ENCODE data around the gene KIAA1210.

KIAA1210 gene

DNA sequence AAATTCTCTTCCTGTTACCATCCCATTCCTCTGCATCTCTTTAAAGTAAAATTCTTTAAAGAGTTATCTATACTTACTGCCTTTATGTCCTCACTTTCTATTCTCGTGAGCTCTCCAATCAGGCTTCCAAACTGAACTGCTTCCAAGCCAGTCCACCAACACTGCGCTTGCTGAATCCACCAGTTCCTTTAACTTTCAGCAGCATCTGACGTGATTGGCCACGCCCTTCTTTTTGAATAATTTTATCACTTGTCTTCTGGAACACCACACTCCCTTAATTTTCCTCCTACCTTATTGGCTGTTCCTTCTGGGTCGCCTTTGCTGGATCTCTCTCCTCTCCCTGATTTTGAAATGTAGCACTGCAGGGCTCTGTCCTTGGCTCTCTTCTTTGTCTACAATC lies at the start of gene KIAA1210:
KIAA1210 (minus strand) TSS at position 163 of the 400 bp plus-strand sequence. CDS start 4,170 bp downstream, outside the sequence.
- DNase-seq (ENCODE audit: low spot score) = no peak

DNA sequence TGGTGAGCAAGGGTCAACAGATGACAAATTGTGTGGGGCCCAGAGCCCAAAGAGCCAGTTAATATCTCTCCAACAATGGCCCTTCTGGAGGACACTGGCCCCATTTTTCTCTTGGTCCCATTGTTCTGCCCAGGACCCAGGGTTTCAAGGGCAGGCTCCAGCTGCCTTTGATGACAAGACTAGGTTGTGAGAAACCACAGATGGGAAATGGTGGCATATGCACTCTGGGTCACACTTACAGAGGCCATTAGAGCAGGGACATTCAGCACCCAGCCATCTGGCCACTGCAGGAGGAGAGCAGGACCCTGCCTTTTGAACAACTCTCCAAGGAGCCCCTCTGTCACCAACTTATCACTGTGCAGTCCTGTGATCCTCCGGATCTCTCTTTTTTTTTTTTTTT lies 49.7 kb upstream of the KIAA1210 start:
- DNase-seq (ENCODE audit: low spot score) = no peak

DNA sequence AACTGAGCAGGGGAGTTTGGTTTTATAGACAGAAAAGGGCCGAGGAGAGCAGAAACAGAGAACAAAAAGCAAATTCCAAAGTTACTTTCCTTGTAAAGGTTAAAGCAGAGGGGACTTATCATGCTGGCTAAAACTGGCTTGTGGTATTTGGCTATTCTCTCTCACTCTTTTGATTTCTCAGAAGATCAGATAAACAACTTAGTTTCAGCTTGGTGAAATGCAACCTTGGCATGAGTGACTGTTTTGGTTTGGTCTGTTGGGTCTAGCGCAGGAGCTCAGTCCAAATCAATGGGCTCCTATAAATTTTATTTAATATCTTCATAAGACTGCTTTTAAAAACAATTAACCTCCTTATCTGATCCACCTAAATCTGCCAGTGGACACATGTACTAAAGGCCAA lies 47.3 kb upstream of the KIAA1210 start:
- DNase-seq (ENCODE audit: low spot score) = no peak

DNA sequence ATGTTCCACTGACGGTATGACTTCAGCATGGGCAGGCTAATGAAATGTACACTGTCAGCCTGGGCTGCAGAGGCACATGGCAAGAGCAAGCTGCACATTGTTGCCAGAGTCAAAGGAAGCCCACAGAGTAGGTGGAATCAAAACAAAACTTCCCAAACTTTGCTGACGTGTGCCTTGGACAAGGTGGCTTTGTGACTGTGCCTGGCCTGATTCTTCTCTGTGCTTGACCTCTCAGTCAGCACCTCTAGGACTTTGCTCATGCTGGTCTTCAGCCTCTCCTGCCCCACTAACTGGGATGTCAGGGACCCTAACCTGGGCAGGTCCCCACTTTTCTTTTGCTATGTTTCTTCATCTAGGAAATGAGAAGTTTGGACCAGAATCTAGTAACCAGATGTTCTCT lies 40.5 kb upstream of the KIAA1210 start:
- DNase-seq (ENCODE audit: low spot score) = no peak

DNA sequence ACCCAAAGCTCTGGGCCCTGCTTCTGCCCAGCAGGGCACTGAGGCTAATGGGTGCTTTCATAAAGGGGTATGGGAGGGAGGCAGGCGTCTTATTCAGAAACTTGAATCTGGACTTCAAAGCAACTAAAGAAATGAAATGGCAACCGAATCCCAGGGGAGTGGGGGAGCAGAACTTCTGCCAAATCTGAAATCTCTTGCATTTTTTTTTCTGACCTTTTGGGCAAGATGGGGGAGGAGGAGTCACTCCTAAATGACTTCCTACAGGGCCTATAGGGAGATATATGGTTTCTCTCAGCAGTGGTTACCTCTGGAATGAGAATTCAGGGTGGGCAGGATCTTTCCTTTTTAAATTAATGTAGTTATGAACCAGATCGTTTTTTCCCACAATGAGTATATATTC lies 30.6 kb upstream of the KIAA1210 start:
- DNase-seq (ENCODE audit: low spot score) = no peak

DNA sequence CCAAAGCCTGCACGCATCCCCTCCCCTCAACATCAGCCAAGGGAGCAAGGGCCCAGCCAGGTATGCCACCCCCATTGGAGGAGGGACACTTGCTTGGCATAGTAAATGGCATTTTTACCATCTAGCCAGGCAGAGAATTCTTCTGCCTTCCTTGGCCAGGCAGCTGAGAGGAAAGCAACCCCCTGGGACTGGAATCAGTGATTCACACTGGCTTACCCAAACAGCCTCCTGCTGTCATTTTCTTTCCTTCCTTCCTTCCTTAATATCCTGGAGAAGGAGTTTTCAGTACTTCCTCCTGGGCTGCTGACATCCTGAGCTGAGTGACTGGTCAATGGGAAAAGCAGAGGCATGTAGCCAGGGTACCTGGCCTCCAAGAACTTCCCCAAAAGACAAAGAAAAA lies 28.6 kb upstream of the KIAA1210 start:
- no peak for DNase-seq (ENCODE audit: low spot score)

DNA sequence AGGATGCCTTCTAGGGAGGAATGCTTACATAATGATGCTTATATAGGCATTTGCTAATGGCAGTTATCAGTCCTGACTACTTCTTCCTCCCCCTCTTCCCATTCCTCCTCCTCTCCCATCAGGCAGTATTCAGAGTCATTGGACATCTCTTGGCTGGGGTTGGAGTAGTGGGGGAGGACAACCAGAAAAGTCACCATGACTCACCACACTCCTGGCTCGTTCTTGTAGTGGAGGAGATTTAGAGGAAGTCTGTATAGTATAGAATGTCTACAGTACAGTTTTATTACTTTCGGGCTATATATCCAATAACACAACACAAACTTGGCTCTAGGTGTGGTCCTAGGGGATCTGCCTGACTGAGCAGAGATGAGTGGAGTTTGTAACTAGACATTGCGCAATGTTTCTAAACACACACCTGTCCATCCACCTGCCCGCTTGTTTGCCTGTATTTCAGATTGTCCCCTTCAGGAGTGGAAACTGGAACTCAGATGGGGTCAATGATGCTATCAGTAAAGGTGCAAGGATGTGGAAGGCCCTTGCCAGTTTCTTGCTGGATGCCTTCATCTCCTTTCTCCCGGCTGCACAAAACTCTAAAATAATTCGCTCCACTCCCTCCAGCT lies 27.9 kb upstream of the KIAA1210 start:
- DNase-seq (ENCODE audit: low spot score) = no peak

DNA sequence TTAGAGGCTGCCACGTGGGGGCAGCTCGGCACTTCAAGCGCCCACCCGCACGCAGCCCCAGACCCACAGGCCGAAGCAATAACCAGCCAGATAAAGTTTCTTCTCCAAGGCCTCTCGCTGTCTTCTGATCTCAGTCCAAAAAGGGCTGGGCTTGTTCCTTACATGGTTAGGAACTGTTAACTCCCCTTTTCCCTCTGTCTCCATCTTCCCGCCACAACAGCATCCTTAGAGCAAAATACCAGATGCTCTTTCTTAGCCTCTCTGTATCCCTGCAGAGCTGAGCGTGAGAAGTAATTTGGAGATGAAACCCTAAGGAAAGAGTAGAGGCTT lies 23.4 kb upstream of the KIAA1210 start:
- no peak for DNase-seq (ENCODE audit: low spot score)

DNA sequence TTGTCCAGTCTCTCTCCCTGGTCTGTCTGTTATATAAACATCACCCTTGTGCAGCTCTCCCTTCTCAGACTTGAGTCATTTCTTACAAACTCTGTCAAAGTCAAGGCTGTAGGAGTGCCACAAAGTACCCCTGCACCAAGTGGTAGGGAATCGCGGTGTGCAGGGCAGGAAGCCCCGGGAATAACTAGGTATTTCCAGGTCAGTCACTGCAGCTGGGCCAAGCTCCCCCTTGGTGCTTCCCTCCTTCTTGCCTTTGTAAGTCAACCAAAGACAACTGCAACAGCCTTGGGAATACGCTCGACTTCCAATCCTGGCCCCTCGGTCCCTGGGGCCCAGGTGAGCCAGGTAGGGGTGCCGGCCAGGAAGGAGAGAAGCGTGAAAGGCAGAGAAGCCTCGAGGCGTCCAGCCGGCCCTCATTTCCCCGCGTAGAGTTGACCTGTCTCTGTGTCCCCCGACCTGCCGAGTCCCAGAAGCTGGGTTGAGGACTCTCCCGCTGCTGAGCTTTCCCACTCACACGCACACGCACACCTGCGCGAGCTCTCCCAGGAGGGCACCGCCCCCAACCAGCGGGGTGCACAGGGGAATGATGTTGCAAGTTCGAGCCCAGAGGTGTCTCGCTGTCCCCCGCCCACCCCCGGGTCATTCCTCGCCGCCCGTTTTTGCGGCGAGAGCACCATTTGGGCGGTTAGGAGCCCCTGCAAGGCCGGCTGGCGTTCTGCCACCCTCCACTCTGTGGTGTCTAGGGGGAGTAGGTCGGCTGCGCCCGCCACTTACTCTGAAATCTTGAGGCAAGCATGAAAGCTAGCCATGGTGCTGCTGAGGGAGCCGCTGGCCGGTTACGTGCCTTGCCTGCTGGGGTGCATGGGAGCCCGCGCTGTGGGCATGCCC lies 22.8 kb upstream of the KIAA1210 start:
- DNase-seq (ENCODE audit: low spot score) = no peak

DNA sequence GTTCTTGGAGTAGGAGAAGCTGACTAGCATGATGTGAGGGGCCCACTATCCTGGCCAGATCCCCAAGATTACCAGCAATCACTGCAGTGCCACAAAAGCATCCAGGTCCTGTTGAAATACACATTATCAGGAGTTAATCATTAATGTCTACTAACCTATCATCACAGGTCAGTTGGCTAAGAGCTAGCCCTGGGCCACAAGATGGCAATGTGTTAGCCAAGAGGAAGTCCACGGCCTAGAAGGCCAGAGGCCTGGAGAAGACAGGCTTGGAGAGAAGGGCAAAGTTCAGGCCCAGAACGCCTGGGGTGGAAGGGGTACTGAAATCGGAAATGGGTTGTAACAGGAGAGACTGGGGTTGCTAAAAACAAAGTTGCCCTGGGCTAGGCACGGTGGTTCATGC lies 19.9 kb upstream of the KIAA1210 start:
- DNase-seq (ENCODE audit: low spot score) = no peak

DNA sequence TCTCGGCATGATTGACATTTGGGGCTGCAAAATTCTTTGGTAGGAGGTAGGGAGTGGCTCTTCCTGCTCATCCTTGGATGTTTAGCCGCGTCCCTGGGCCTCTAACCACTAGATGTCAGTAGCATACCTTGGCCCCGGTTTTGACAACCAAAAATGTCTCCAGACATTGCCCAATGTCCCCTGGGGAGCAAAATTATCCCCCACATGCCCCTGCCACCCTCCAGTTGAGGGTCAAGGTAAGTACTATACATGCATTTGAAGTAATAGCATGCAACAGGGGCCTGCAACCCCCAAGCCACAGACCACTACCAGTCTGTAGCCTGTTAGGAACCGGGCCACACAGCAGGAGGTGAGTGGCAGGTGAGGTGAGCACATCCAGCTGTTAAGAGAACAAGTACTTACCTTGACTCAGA lies 17.6 kb upstream of the KIAA1210 start:
- DNase-seq (ENCODE audit: low spot score) = no peak

DNA sequence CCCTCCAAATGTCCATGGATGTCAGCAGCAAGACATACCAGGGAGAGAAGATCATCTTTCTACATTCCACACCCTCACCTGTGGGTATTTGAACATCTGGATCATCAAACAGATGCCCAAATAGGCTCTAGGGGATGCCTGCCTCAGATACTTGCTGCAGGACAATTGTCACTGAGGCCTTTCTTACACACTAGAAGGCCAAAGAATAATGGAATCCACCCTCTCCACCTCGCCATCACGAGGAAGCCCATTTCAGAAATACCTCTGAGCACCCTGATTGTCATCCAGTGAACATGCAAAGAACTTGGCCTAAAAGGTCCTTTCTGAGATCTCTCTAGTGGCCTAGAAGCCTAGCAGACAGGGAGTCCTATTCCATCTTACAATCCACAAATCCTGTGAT lies 6.9 kb upstream of the KIAA1210 start:
- no peak for DNase-seq (ENCODE audit: low spot score)

DNA sequence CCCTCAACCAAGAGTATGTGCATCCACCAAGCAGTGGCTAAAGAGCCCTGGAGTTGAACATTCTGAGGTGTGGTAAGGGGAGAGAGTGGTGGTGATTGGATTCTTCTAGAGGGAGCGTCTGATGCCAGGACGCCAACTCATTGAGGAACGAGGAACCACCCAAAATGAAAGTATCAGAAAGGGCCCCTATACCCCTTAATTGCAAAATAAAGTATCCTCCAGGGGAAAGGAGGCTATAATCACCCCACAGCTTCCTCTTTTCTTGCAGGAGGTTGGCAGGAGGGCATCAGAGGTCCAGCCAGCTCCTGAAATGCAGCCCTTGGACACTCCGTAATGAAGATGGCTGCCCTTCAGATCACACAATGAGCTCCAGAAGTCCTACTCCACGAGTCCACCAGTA lies 5.3 kb upstream of the KIAA1210 start:
- DNase-seq (ENCODE audit: low spot score) = no peak

DNA sequence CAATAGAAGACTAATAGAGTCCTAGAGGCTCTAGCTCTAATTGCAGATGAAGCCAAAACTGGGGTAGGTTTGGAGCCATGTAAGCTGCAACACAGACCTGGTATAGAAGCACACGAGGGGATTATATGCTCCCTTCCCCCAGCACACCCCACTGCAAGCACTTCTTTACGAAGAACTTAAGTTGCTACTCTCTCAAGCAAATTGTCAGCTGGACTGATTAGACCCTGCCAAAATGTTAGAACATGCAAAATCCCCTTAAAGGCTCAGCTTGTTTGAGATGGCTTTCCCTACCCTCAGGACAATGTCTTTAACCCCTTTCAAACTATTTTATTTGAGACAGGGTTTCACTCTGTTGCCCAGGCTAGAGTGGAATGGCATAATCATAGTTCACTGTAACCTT lies 4.7 kb upstream of the KIAA1210 start:
- DNase-seq (ENCODE audit: low spot score) = no peak

DNA sequence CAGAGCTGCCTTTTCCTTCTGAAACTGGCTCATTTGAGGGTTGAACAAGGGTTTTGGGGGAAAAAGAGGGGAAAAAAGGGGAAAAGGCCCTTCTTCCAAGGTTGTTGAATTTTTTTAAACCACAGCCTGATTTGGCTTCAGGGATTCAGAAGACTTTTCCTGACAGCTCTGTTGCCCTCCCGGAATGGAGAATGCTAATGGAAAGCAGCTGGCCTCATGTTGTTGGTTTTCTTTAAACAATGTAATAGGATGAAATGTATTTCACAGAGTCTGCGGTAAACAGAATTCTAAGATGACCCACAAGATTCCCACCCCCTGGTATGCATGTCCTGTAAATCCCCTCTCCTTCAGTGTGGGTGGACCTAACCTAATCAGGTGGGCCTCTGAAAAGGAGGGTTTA lies 3.3 kb upstream of the KIAA1210 start:
- no peak for DNase-seq (ENCODE audit: low spot score)

DNA sequence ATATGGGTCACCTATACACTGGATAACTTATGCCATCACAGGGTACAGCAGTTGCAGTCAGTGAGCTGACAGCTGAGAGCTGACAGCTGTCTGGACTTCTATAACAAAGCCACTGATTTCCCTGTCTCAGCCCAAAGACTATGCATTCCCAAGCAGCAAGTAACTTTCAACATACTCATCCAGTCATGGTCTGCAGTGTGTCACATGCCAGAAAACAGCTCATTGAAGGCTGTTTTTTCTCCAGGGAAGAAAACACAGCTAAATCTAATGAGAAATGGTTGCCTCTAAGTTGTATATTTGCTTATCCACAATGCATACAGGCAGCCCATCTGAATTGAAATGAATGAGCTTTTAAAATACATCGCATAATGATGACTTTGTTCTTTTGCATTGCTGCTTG lies 6.3 kb downstream of the KIAA1210 start:
- no peak for DNase-seq (ENCODE audit: low spot score)

DNA sequence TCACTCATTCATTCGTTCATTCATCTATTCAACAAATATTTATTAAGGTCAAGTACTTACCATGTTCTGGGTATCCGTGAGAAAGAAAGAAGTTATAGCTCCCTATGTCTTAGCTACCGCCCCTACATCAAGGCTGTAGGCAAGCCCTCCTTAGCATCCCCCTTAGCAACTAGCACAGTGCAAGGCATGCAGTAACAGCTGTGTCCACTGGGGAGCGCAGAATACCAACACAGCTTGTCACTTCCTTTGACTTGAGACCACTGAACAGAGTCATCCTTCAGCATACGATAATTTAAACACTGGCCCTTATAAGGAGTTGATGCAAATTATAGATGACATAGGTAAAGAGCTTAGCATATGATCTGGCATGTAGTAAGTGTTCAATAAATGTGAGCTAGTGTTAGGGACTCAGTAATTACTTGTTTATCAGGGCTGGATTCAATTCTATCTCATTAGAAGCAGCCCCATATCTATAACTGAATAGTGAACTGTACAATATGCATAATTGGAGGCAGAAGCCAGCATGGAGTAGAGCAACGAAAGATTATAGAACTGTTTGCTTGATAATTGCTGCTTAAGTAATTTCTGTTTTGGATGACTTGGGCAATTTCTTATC lies 8.7 kb downstream of the KIAA1210 start:
- DNase-seq (ENCODE audit: low spot score) = peak; percentile 28

DNA sequence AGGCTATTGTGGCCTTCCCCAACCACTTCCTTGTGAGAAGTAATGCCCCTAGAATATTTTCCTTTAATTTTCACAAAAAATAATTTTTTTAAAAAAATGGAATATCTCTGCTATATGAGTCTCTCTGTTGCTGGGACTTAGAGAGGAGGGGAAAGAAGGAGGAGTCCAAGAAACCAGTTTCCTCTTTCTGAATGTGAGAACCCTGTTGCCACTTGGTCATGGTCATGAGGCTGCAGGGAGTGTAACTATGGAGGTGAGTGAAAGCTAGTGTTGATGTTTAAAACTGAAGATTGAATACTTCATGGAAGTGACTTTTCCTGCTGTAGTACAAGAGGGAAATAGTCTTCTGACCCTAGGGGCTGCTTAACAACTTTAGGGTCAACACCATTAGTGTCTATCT lies 20.4 kb downstream of the KIAA1210 start:
- DNase-seq (ENCODE audit: low spot score) = no peak

DNA sequence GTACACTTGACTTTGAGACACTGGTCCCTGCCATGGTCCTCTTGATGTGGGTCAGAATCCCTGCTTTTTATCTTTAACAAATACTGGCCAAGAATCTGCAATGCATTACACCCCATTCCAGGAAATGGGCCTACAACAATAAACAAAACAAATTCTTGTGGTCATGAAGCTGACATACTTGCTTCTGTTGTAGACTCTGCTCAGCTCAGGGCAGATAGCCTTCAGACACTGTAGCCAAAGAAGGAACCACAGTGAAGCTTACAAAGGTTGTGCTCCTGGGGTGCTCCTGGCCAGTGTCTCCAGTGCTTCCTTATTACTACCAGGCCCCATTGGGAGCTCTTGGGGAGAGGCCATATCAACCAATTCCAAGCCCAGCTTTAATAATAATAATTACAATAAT lies 21.8 kb downstream of the KIAA1210 start:
- no peak for DNase-seq (ENCODE audit: low spot score)

DNA sequence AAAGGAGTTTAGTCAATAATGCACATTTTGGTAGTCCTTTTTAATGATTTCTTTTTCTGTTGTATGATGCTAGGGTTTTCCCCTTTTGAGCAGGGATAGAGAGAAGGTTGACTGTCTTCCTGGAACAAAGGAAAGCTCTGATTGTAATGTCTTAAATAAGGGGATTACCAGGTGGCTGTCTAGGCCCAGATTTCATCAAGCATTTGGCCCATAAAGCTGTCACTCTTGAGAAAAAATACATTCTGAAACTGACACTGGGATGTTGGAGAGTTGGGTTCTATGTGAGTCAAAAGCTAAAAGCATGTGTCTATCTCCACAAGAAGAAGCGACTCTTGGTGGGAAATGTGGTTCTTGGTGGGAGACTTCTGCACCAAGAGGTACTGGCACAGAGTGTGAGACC lies 26.4 kb downstream of the KIAA1210 start:
- DNase-seq (ENCODE audit: low spot score) = no peak

DNA sequence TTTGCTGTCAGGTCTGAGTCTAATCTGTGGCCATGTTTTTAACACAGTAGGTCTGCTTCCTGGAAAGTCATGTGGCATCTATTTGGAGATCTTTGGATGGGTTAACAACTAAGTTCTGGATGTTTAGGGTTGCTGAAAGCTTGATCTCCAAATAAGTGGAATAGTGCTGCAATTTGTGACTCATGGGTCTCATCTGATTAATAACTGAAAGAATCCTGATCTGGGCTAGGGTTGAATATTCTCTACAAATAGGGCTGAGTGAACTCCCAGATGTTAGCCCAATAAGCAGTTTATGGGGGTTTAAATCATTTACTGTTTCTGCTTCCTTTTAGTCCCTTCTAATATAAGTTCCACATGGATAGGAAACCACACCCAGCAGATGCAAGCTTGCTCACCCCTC lies 31.7 kb downstream of the KIAA1210 start:
- no peak for DNase-seq (ENCODE audit: low spot score)

DNA sequence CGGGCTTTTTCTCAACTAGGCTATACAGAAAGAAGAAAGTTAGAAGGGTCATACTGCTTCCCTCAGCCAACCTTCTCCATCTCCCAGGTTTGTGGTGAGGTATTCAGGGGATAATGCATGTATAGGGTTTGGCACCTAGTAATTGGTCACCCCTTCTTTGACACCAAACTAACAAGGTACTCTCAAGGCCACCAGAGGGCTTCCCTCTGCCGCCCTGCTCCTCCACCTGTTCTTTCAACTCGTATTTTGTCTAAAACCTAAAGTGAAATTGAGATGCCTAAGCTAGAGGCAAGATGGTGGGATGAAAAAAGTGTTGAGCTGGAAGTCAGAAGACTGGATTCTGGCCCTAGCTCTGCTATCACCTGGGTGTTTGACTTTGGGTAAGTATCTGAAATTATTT lies 32.8 kb downstream of the KIAA1210 start:
- DNase-seq (ENCODE audit: low spot score) = no peak

DNA sequence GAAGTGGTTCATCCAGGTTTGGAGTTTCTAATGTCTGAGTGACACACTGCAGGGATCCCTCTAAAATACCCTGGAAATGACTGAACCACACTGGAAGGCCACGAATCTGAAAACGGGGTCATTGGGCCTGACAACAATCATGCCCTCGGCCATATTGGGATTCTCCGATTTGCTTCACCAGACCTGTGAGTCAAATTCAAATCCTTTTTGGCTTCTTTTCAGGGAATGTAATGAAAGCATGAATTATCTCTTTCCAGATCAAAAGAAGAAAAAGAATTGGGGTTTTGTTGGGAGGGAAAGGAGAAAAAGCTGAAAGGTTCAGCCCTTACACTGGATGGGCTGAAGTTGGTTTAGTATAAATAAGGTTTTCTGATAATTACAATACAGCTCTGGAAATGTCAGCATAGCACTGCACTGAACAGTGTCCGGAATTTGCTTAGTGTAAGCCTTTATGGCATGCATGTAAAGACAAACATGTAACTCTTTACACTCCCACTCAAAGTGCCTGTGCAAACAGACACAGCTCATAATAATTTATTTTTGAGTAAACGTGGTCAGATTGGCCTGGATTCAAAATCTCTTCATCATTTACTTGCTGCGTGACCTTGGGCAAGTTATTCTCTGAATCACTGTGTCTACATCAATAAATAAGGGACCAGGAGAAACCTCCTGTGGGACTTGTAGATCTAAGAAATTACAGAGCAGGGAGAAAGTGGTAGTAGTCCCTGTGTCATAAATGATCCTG lies 33.4 kb downstream of the KIAA1210 start:
- no peak for DNase-seq (ENCODE audit: low spot score)
